ENCODE results near the gene KANSL1L.
"Not testable (repeated sequence)": the region's sequence is repeated elsewhere in the genome, so short reads cannot be mapped to it uniquely, and the experiment has no call there.

Gene KANSL1L

GRCh38 chr2:210179351-210179990 lies 8.3 kb upstream of the KANSL1L start:
- no peak for TF ChIP-seq CTCF (IDR thresholded peaks at IDR 0.05; ENCODE audit: insufficient read depth, low read length, missing control alignments)
- no peak overlapping the region for H3K4me3 ChIP-seq (ENCODE audit: low read depth, low read length)
- CTCF ChIA-PET: interaction anchor here (0.8 kb wide), 1 partner anchor 19 kb away, joined by 3 read pairs; no protein-coding TSS in a partner anchor
- POLR2A ChIA-PET: no interaction called here
- no peak for DNase-seq (ENCODE audit: low read depth, low spot score)

DNA sequence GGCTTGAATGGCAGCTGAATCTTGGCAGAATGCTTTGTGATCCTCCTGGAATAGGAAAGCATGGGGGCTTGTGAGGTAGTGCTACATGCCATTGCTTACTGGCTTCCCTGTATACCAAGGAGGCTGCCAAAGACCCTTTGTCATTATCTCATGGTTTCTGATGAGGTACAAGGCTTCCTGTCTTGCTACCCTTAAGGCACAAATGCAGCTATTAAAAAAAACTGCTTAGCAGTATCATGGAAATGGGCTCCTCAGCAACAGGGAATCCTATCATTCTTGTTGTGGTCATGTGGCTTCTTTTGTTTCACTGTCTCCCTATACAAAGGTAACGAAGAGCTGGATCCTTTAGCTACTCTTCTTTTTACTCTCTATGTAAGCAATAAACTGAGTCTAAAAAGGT lies 6.6 kb upstream of the KANSL1L start:
- no peak overlapping the region for H3K4me3 ChIP-seq (ENCODE audit: low read depth, low read length)
- DNase-seq (ENCODE audit: low read depth, low spot score): no peak
- ChIA-PET POLR2A (no interaction called here), CTCF (interaction anchor here (1.2 kb wide), 2 partner anchors 17 to 21 kb away, joined by 3 to 5 read pairs; no protein-coding TSS in a partner anchor)
- no peak for TF ChIP-seq CTCF (IDR thresholded peaks at IDR 0.05; ENCODE audit: insufficient read depth, low read length, missing control alignments)

DNA sequence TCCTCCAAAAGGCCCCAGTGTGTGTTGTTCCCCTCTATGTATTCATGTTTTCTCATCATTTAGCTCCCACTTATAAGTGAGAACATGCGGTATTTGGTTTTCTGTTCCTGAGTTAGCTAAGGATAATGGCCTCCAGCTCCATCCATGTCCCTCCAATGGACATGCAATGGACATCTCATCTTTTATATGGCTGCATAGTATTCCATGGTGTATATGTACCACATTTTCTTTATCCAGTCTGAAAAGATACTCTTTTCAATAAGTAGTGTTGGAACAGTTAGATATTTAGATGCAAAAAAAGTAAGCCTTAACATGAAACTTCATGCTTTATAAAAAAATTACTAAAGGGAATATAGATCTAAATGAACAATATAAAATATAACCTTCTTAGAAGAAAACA lies 5.9 kb upstream of the KANSL1L start:
- POLR2A ChIA-PET; H3K4me3 ChIP-seq (ENCODE audit: low read depth, low read length); DNase-seq (ENCODE audit: low read depth, low spot score): not testable (repeated sequence)
- CTCF ChIA-PET: interaction anchor here (1.2 kb wide), 2 partner anchors 18 to 22 kb away, joined by 3 to 5 read pairs; no protein-coding TSS in a partner anchor

DNA sequence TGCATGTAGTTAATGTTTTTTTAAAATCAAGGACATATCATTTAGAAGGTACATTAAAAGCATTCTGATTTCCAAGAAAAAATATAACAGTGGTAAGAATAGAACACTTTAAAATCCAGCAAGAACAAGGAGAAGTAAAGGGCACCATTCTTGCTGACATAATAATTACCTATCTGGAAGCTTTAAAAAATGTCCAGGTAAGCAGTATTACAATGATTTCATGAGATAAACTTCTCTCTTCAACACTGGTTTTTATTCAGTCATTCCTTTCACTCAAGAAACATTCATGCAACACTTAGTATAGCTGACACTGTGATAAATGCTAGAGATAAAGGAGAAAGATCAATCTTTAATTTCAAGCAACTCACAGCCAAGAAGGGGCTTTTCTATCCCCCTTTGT lies 2.9 kb upstream of the KANSL1L start:
- ChIA-PET CTCF (interaction anchor here (1.4 to 2.0 kb wide), 2 partner anchors 16 to 21 kb away, joined by 3 to 8 read pairs; no protein-coding TSS in a partner anchor), POLR2A (interaction anchor here (0.6 kb wide), 1 partner anchor 125 kb away, joined by 4 read pairs; no protein-coding TSS in a partner anchor)
- TF ChIP-seq CTCF (IDR thresholded peaks at IDR 0.05; ENCODE audit: insufficient read depth, low read length, missing control alignments): no peak
- no peak for DNase-seq (ENCODE audit: low read depth, low spot score)
- H3K4me3 ChIP-seq (ENCODE audit: low read depth, low read length): no peak overlapping the region

DNA sequence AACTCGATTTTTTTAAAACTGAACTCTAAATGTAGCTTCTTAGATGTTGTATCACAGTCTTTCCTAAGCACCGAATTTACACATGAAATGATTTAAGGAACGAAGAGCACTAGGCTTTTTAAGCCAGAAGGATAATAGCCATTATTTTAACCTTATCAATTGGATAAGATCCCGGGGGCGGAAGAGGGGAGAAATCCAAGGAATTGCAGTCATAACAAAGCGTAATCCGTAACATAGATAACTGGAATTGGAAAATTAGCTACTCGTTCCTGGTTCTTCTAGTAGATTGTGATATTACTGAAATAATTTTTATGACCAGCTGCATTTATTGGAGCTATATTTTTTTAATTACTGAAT lies 988 bp upstream of the KANSL1L start:
- TF ChIP-seq CTCF (IDR thresholded peaks at IDR 0.05; ENCODE audit: insufficient read depth, low read length, missing control alignments): no peak
- H3K4me3 ChIP-seq (ENCODE audit: low read depth, low read length): peak overlapping the region; percentile 67
- POLR2A ChIA-PET: no interaction called here
- DNase-seq (ENCODE audit: low read depth, low spot score): no peak
- CTCF ChIA-PET: interaction anchor here (1.0 kb wide), 1 partner anchor 27 kb away, joined by 3 read pairs; no protein-coding TSS in a partner anchor

DNA sequence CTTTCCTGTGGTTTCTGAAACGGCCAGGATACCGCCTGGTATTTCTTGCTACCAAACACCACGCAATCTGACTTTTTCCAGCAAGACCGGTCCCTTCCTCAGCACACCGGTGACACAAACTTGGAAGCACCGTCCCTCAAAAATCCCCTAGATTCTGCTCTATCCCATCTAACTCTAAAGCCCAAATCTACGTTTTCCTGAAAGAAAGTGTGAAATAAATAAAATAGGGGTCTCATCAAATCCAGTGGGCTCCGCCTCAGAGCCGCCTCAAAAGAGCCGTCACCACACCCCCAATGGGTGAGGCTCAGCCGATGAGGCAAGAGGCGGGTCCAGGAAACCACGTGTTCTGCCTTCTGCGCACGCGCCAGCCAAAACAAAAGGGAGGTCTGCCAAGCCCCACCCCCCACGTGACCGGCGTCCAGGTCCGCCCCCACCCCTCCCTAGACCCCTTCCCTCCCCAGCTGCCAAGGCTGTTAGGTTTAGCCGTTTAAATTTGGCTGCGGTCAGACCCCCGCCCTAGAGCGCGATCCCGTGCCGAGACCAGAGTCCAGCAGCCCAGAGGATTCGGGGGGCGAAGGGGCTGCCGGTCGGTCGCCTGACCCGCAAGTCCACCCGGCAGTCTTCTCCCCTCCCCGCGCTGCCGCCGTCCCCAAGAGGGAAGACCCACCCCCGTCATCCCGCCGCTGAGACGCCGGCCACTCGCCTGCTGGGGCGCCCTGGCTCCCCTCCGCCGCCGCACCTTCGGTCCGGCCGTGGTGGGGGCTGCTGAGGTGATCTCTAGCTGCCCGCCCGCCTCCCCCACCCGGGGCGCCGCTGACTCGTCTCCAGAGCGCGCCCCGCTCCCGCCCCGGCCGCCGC lies 534 bp downstream of the KANSL1L start:
- TF ChIP-seq CTCF (IDR thresholded peaks at IDR 0.05; ENCODE audit: insufficient read depth, low read length, missing control alignments): no peak
- CTCF ChIA-PET: interaction anchor here (1.1 kb wide), 1 partner anchor 28 kb away, joined by 4 read pairs; no protein-coding TSS in a partner anchor
- POLR2A ChIA-PET: interaction anchor here (1.0 kb wide), 1 partner anchor 34 kb away, joined by 4 read pairs; no protein-coding TSS in a partner anchor

More for the DNA sequence above, 534 bp downstream of the KANSL1L start:
- DNase-seq (ENCODE audit: low read depth, low spot score): peak; percentile 68
- peak overlapping the region; percentile 81 for H3K4me3 ChIP-seq (ENCODE audit: low read depth, low read length)

Data from AG04449 (cell line).